HG03103 (cell line): ENCODE results near the gene KLHDC8B.
A peak's percentile ranks its signal among the peaks of the same experiment; 100 is the strongest.

Source experiments
- ATAC-seq: cut with Tn5 transposase; IDR thresholded peaks from one replicate; pipeline ENCODE4 v1.9.1; 2021; ENCODE audit warnings: low read depth; ENCODE audit not compliant: unreplicated experiment

Gene KLHDC8B

GRCh38 chr3:49171119-49171774, at the start of gene KLHDC8B:
TSS of gene KLHDC8B (plus strand) at chr3:49171598. CDS start at chr3:49172770, 1,172 bp downstream.
- peak; percentile 52 for ATAC-seq

- no peak for ATAC-seq
Observed at GRCh38 chr3:49122022-49122421, 49.4 kb upstream of the KLHDC8B start.

GRCh38 chr3:49122451-49122850, 48.9 kb upstream of the KLHDC8B start:
- ATAC-seq: no peak

- no peak for ATAC-seq
Observed at GRCh38 chr3:49122886-49123545, 48.4 kb upstream of the KLHDC8B start.

GRCh38 chr3:49123687-49124086, 47.7 kb upstream of the KLHDC8B start:
- ATAC-seq: no peak

GRCh38 chr3:49124203-49124602, 47.2 kb upstream of the KLHDC8B start:
- ATAC-seq: no peak

GRCh38 chr3:49124991-49125670, 46.3 kb upstream of the KLHDC8B start:
- no peak for ATAC-seq

GRCh38 chr3:49131040-49131439, 40.4 kb upstream of the KLHDC8B start:
- no peak for ATAC-seq

- no peak for ATAC-seq
Observed at GRCh38 chr3:49131576-49131975, 39.8 kb upstream of the KLHDC8B start.

- no peak for ATAC-seq
Observed at GRCh38 chr3:49132073-49132436, 39.3 kb upstream of the KLHDC8B start.

- no peak for ATAC-seq
Observed at GRCh38 chr3:49132437-49133225, 38.8 kb upstream of the KLHDC8B start, which contains the start of gene LAMB2. TSS of gene LAMB2 (minus strand) at chr3:49133050. CDS start at chr3:49132867, 183 bp downstream.

GRCh38 chr3:49133226-49133951, 38.0 kb upstream of the KLHDC8B start:
- ATAC-seq: no peak

- no peak for ATAC-seq
Observed at GRCh38 chr3:49134471-49135265, 36.7 kb upstream of the KLHDC8B start.

- ATAC-seq: no peak
Observed at GRCh38 chr3:49135499-49135898, 35.9 kb upstream of the KLHDC8B start.

- ATAC-seq: no peak
Observed at GRCh38 chr3:49140080-49140479, 31.3 kb upstream of the KLHDC8B start.

GRCh38 chr3:49148159-49148558, 23.2 kb upstream of the KLHDC8B start:
- ATAC-seq: no peak

GRCh38 chr3:49151610-49152009, 19.8 kb upstream of the KLHDC8B start:
- no peak for ATAC-seq

- no peak for ATAC-seq
Observed at GRCh38 chr3:49153349-49153912, 18.0 kb upstream of the KLHDC8B start.

GRCh38 chr3:49157289-49157688, 14.1 kb upstream of the KLHDC8B start:
- no peak for ATAC-seq
